ENCODE data around the gene MCTP1. TPM values are rescaled to one million over a fixed set of nuclear protein-coding genes. Genes with fewer than 3 reads are reported as not detected.

MCTP1 gene
- total and polyA plus RNA-seq, 10 of the 15 experiments (the other 5 are each of a cell fraction or from before 2014, with no cell fraction given), result 12.6 to 45.9 (median 18.8) TPM

DNA sequence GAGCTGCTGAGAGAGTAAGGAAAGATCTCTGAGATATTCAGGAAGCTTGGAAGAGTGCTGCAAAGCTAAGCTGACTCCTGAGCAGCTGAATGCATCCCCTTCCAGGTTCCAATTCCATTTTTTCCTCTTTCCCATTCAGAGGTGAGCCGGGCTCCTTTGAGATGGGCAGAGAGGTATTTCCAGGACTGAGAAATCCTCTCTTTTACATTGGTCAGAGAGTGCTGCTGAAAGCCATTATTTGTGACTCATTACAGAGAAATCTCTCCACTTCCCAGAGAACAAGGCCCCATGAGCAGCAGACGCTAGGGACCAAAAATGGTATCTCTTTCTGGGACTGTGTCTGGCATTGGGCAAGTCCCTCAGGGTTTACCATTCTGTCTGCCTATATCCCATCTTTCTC, 3.7 kb downstream of the MCTP1 start:
- SMC1A ChIA-PET (ENCODE audit: uncharacterized antibody, unreplicated experiment), result interaction anchor here (0.6 to 1.4 kb wide), 2 partner anchors 23 to 57 kb away, joined by 3 to 4 read pairs; no protein-coding TSS in a partner anchor
- WGBS (ENCODE audit: insufficient coverage, insufficient replicate concordance, low lambda C conversion rate, missing lambda C conversion rate), result 0% methylated on average over 2 of the region's 2 CpGs
- Histone ChIP-seq H3K27ac (ENCODE audit: control insufficient read depth, insufficient read depth) (no peak overlapping the region), H3K9me3 (replicated peaks; ENCODE audit: control insufficient read depth, insufficient read depth, low read length) (no peaks in the 10 kb centered on the region; the same call in 2 of the 3 replicates), H3K4me2 (ENCODE audit: control insufficient read depth, insufficient read depth) (no peak overlapping the region), H3K79me2 (ENCODE audit: control insufficient read depth, insufficient read depth, low read length) (no peaks in the 10 kb centered on the region), H3K9ac (ENCODE audit: control insufficient read depth, insufficient read depth, low read length) (no peak overlapping the region), H3K36me3 (ENCODE audit: control insufficient read depth in 2 of 2, insufficient read depth in 2 of 2, low read length in 1 of 2) (no peaks in the 10 kb centered on the region), H3K4me1 (ENCODE audit: control insufficient read depth, insufficient read depth, low read length) (no peaks in the 10 kb centered on the region), H4K20me1 (ENCODE audit: control insufficient read depth, insufficient read depth) (no peaks in the 10 kb centered on the region), H2AFZ (ENCODE audit: control insufficient read depth, low read depth, low read length) (no peak overlapping the region), H3K27me3 (replicated peaks in 1 of 2; ENCODE audit: control insufficient read depth in 2 of 2, insufficient read depth in 2 of 2, low read length in 1 of 2) (peaks cover 2 to 18% of the 10 kb centered on the region in 2 experiments), H3K4me3 (no peak overlapping the region)
- CTCF ChIA-PET, result interaction anchor here (0.5 to 1.7 kb wide), 3 partner anchors 10 to 41 kb away, joined by 3 to 4 read pairs (median 3); no protein-coding TSS in a partner anchor
- RAD21 ChIA-PET (ENCODE audit: unreplicated experiment), result no interaction called here
- ATAC-seq (no peak), FAIRE-seq (no peak), DNase-seq (ENCODE audit: low read depth, low spot score) (no peak)
- in situ Hi-C loops (cut with MboI), result no loop called here
- intact Hi-C loops (cut with micrococcal nuclease; ENCODE audit: unreplicated experiment), result loop anchor here (5.0 kb wide), 1 partner anchor 566 kb away; no protein-coding TSS in a partner anchor
- POLR2A ChIA-PET, result no interaction called here
- no TSS peak for BruUV-seq (replicated peaks)
- TF ChIP-seq SMAD1 (IDR thresholded peaks at IDR 0.05; ENCODE audit: low read depth, partially characterized antibody), result no peak
- no peak for TF ChIP-seq CREM (IDR thresholded peaks at IDR 0.05; ENCODE audit: low read depth)
- TF ChIP-seq DPF2 (IDR thresholded peaks at IDR 0.05), result no peak
- TF ChIP-seq BRCA1 (IDR thresholded peaks at IDR 0.05; ENCODE audit: low read depth, low read length), result no peak
- TF ChIP-seq WRNIP1 (IDR thresholded peaks at IDR 0.05; ENCODE audit: borderline replicate concordance, low read depth, low read length), result no peak
- TF ChIP-seq TCF7 (IDR thresholded peaks at IDR 0.05; ENCODE audit: borderline replicate concordance), result no peak
- TF ChIP-seq RELA (IDR thresholded peaks at IDR 0.05; ENCODE audit: borderline replicate concordance, partially characterized antibody), result no peak
- TF ChIP-seq STAT1 (conservative IDR thresholded peaks at IDR 0.05), result no peak
- TF ChIP-seq, protein P1, sequence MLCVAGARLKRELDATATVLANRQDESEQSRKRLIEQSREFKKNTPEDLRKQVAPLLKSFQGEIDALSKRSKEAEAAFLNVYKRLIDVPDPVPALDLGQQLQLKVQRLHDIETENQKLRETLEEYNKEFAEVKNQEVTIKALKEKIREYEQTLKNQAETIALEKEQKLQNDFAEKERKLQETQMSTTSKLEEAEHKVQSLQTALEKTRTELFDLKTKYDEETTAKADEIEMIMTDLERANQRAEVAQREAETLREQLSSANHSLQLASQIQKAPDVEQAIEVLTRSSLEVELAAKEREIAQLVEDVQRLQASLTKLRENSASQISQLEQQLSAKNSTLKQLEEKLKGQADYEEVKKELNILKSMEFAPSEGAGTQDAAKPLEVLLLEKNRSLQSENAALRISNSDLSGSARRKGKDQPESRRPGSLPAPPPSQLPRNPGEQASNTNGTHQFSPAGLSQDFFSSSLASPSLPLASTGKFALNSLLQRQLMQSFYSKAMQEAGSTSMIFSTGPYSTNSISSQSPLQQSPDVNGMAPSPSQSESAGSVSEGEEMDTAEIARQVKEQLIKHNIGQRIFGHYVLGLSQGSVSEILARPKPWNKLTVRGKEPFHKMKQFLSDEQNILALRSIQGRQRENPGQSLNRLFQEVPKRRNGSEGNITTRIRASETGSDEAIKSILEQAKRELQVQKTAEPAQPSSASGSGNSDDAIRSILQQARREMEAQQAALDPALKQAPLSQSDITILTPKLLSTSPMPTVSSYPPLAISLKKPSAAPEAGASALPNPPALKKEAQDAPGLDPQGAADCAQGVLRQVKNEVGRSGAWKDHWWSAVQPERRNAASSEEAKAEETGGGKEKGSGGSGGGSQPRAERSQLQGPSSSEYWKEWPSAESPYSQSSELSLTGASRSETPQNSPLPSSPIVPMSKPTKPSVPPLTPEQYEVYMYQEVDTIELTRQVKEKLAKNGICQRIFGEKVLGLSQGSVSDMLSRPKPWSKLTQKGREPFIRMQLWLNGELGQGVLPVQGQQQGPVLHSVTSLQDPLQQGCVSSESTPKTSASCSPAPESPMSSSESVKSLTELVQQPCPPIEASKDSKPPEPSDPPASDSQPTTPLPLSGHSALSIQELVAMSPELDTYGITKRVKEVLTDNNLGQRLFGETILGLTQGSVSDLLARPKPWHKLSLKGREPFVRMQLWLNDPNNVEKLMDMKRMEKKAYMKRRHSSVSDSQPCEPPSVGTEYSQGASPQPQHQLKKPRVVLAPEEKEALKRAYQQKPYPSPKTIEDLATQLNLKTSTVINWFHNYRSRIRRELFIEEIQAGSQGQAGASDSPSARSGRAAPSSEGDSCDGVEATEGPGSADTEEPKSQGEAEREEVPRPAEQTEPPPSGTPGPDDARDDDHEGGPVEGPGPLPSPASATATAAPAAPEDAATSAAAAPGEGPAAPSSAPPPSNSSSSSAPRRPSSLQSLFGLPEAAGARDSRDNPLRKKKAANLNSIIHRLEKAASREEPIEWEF (IDR thresholded peaks at IDR 0.05; ENCODE audit: insufficient replicate concordance, low read depth, low read length), result no peak
- no peak for TF ChIP-seq IKZF1 (conservative IDR thresholded peaks at IDR 0.05)
- TF ChIP-seq YBX1 (IDR thresholded peaks at IDR 0.05), result no peak
- TF ChIP-seq ZNF274 (IDR thresholded peaks at IDR 0.05; ENCODE audit: insufficient read depth, insufficient read length), result no peak

Data from GM12878 (cell line).